GM12801 (cell line): Measurements from ENCODE around the gene DNAAF2.

ENCODE experiments used
- CTCF ChIP-seq: IDR thresholded peaks from one replicate; pipeline ENCODE4 v1.5.1; 2011; ENCODE audit warnings: control low read depth; ENCODE audit not compliant: insufficient read length; ENCODE audit errors: extremely low read depth

DNAAF2 gene

GRCh38 chr14:49653508-49653907 lies 18.5 kb upstream of the DNAAF2 start:
- no peak for TF ChIP-seq CTCF

- no peak for TF ChIP-seq CTCF
Observed at GRCh38 chr14:49642163-49642562, 7.1 kb upstream of the DNAAF2 start.

GRCh38 chr14:49641697-49642129 lies 6.7 kb upstream of the DNAAF2 start:
- TF ChIP-seq CTCF: no peak

GRCh38 chr14:49640540-49641417 lies 5.7 kb upstream of the DNAAF2 start:
- no peak for TF ChIP-seq CTCF

- no peak for TF ChIP-seq CTCF
Observed at GRCh38 chr14:49637534-49638078, 2.6 kb upstream of the DNAAF2 start.

GRCh38 chr14:49636866-49637265 lies 1.8 kb upstream of the DNAAF2 start:
- TF ChIP-seq CTCF: no peak

GRCh38 chr14:49633640-49634546 lies 1.2 kb downstream of the DNAAF2 start:
- no peak for TF ChIP-seq CTCF
